HG03457 (cell line): ENCODE data around the gene PTP4A2.

ENCODE experiments used
- ATAC-seq: cut with Tn5 transposase; IDR thresholded peaks from one replicate; pipeline ENCODE4 v1.9.1; 2021; ENCODE audit warnings: moderate number of reproducible peaks; ENCODE audit not compliant: unreplicated experiment

The PTP4A2 gene

DNA sequence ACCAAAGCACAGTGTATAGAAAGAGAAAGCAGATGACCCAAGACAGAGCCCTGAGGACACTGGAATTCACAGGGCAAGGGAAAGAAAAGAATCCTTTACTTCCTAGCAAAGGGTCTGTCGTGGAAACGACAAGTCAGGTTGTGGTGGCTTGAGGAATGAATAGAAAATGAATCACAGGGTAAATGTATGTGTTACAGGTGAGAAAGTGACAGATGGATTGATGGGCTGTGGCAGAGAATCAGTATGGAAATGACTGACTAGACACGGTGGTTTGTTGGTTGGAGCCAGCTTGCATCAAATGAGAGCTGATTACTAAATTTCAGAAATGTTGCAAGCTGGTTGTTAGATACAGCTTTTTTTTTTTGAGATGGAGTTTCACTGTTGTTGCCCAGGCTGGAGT, 46.9 kb downstream of the PTP4A2 start:
- no peak for ATAC-seq

DNA sequence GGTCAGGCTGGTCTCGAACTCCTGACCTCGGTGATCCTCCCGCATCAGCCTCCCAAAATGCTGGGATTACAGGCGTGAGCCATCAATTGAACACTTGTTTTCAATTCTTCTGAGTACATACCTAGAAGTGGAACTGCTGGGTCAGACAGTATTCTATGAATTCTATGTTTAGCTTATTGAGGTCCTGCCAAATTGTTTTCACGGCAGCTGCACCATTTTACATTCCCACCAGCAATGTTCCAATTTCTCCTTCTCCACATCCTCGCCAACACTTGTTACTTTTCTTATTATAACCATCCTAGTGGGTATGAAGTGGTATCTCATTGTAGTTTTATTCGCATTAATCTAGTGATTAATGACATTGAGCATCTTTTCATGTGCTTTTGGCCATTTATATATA, 49.9 kb downstream of the PTP4A2 start:
- no peak for ATAC-seq

DNA sequence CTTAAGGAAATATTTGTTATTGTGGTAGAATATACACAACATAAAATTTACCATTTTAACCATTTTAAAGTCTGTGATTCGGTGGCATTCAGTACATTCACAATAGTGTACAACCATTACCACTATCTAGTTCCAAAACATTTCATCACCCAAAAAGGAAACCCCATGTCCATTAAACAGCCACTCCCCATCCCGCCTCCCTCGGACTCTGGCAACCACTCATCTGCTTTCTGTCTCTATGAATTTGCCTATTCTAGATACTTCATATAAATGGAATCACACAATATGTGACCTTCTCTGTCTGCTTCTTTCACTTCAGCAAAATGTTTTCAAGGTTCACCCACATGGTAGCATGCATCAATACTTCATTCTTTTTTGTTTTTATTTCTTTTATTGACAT, 51.3 kb downstream of the PTP4A2 start:
- ATAC-seq, result no peak

DNA sequence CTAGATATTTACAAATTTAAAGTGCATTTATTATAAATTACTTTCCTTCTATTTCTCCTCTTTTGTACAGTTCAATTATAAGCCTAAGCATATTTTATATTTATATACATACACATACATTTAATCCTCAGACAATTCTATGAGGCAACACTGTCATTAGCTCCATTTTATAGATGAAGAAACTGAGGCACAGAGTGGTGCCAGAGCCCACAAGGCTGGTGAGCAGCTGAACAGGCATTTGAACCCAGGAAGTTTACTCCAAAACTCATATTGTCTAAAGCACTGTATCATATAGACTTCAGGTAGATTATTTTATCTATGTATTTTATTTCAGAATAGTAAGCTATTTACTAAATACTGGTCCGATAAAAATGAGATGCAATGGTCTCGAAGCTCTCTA, 52.3 kb downstream of the PTP4A2 start:
- ATAC-seq, result no peak

DNA sequence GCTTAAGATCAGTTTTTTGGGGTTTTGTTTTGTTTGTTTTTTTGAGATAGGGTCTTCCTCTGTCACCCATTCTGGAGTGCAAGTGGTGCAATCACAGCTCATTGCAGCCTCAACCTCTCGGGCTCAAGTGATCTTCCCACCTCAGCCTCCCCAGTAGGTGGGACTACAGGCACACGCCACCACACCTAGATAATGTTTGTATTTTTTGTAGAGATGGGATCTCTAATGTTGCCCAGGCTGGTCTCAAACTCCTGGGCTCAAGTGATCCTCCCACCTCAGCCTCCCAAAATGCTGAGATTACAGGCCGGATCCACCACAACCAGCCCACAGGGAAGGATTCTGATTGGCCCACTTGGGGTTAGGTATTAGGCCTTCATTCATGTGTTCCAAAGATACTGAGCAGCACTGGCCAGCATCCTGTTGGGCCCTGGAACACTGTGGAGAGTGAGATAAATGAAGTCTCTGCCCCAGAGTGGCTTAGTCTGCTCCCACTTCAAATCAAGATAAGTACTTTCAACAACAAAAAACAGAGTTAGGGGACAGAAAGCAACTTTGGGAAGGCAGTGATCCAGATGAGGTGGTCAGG, 54.7 kb downstream of the PTP4A2 start:
- ATAC-seq, result no peak

DNA sequence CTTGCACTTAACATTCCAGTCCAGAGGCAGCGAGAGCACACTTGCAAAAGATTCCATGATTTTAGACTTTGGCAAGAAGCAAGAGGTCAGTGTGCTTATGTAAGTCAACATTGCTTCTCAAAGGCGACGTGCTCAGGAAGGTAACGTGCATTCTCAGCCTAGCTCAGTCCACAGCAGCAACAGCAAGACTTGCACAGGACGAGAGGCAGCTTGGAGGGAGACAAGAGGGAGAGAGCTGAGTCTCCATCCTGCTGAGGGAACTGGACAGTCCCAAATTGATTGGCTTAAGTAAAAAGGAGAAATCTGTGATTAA, 56.5 kb downstream of the PTP4A2 start:
- ATAC-seq, result no peak

DNA sequence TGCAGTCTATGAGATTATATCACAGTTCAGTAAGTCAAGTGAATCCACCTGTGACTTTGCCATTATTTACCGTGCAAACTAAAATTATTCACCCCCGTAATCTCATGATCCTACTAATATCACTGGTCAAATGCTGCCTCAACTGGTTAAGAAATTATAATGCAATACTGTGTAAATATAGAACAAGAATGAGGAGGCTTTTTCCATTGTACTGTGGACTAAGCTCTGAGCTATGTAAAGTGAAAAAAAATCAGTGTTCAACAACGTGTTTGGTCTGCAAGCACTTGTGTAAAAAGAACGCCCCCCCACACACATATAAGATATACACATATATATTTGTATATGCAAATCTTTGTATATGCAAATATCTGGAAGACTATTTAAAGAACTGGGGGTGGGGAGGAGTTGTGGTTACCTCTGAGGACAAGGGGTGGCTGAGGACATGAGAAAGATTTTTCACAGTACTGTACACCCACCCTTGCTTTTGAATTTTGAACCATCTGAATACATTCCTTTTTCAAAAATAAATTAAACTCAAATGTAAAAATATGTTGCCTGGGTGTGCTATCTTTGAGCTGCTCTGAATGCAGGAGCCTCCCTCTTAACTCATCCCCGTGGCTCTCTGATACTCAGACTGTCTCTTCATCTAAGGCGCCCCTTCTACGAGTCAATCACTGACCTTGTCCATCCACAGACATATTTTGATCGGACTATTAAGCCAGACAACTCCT, 57.0 kb downstream of the PTP4A2 start:
- no peak for ATAC-seq

DNA sequence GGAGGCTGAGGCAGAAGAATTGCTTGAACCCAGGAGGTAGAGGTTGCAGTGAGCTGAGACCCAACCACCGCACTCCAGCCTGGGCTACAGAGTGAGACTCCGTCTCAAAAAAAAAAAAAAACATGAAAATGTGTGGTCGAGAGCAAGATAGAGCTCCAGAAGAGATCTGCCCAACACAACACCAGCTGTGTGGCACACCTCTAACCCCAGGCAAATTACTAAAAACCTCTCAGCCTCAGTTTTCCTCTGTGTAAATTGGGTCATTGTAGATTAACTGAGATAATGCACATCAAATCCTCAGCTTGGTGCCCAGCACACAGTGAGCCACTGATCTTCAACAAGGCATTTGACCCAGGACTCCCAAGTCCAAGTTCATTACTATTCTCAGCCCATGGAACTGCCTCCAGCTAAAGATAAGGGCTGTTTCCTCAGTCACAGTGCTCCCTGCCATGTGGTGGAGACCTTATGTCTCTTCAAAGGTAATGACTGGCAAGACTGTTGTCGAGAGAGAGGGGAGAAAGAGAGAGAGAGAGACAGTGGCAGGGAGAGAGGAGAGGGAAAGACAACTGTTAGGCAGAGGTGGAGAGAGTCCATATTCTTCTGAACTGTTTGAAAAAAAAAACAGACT, 58.1 kb downstream of the PTP4A2 start:
- ATAC-seq, result no peak

DNA sequence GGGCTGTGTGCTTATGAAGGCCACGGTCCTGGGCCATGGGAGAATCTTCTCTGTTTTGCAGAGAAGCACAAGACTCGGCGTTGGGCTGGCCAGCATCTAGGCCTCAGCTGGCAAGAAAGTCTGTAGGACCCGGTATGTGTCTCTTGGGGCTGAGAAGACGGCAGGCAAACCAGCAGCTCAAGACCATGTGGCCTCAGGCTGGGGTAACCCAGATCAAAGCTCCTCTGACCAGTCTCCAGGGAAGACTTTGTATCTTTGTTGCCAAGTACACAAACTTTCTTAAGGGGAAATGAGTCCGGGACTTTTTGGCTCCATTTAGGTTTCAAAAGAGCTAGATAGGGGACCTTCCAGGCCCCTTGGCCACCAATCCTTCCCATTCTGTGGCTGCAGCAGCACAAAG, 60.1 kb downstream of the PTP4A2 start:
- no peak for ATAC-seq

DNA sequence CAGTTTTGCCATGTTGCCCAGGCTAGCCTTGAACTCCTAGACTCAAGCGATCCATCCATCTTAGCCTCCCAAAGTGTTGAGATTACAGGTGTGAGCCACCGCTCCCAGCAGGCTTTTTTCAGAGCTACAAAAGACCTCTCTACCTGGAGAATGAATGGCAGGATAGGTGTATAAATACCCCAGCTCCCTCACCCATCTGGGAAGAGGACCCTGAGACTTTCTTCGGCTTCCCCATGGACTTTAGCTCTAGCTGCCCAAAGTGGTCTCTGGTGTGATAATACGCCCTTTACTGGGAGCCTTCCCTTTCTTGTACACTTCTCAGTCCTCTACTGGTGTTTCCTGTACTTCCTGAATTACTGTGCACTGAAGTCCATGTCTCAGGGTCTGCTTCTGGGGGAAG, 60.6 kb downstream of the PTP4A2 start:
- no peak for ATAC-seq

DNA sequence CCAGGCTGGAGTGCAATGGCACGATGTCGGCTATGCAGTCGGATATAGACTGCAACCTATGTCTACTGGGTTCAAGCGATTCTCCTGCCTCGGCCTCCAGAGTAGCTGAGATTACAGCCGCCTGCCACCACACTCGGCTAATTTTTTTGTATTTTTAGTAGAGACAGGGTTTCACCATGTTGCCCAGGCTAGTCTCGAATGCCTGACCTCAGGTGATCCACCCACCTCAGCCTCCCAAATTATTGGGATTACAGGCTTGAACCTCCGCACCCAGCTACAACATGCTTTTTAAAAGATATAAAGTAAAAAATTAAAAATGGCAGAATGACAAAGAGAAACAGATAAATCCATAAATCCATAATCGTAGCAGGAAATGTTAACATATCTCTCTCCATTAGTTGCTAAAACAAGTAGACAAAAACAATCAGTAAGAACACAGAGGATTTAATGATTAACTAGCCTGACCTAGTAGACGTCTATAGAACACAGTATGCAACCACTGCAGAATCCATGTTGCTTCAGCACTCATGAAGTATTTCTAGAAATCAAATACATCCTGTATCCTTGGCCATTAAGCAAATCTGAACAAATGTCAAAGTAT, 62.4 kb downstream of the PTP4A2 start:
- no peak for ATAC-seq

DNA sequence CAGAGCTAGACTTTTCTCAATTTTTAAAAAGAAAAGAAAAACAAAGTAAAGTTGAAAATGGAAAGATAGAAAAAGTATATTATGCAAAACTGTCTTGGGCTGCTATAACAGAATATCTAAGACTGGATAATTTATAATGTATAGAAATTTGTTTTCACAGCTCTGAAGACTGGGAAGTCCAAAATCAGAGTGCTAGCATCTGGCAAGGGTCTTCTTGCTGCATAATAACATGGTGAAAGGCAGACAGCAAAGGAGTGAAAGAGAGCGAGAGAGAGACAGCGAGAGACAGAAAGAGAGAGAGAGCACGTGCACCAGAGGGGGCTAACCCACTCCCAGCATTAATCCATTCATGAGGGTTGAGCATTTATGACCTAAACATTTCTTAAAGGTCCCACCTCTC, 63.2 kb downstream of the PTP4A2 start:
- no peak for ATAC-seq

DNA sequence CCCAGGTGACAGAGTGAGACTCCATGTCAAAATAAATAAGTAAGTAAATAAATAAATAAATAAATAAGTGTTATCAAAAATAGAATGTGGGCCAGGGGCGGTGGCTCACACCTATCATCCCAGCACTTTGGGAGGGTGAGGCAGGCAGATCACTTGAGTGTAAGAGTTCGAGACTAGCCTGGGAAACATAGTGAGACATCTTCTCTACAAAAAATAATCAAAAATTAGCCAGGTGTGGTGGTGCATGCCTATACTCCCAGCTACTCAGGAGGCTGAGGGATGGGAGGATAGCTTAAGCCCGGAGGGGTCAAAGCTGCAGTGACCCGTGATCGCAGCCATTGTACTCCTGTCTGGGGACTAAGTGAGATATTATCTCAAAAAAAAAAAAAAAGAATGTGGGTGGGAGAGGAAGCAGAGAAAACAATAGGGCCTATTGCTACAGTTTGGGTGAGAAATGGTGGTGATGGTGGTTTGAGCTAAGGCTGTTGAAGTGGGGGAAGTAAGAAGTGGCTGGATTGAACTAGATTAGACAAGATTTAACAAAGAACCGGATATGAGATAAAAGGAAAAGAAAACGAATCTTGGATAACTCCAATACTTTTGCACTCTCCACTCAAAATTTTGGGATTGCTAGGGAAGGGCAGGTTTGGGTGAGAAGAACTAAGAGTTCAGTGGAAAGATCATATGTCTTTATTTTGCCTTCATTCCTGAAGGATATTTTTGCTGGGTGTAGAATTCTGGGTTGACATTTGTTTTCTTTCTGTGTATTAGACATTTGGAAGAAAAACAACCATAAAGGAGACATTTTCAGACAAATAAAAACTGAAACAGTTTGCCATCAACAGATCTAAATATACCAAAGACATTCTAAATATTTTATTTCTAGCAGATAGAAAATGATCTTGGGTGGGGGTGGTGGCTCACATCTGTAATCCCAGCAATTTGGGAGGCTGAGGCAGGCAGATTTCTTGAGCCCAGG, 65.2 kb downstream of the PTP4A2 start:
- no peak for ATAC-seq

DNA sequence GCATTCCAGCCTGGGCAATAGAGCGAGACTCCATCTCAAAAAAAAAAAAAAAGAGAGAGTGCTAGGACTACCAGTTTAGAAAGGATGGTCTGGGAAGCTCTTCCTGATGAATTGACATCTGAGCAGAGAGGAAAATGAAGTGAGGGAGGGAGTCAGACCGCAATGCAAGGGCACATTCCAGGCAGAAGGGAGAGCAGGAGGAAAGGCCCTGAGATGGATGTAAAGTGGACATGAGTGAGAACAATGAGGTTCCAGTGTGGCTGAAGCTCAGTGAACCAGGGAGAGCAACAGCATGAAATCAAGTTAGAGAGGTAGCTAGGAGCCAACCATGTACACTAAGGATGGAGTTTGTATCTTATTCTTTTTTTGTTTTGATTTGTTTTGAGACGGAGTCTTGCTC, 66.5 kb downstream of the PTP4A2 start:
- ATAC-seq, result no peak

DNA sequence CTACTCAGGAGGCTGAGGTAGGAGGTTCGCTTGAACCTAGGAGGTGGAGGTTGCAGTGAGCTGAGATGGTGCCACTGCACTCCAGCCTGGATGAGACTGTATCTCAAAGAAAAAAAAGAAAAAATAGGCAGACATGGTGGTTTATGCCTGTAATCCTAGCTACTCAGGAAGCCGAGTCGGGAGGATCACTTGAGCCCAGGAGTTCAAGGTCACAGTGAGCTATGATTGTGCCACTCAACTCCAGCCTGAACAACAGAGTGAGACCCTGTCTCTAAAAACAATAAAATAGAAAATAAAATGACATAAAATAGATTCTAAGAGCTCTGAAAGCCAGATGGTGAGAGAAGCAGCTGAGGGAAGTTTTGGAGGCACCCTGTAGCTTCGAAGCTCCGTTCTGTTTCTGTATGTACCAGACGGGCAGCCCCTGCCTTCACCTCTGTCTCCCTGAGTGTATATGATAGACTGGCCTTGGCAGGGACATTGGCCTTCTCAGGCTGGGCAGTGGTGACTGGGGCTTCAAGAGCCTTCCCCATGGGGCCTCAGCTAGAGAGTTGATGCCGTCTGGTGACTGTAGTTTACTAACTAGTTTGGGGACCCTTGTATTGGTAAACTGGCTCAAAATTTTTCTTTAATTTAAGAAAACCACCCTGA, 68.0 kb downstream of the PTP4A2 start:
- ATAC-seq, result no peak

DNA sequence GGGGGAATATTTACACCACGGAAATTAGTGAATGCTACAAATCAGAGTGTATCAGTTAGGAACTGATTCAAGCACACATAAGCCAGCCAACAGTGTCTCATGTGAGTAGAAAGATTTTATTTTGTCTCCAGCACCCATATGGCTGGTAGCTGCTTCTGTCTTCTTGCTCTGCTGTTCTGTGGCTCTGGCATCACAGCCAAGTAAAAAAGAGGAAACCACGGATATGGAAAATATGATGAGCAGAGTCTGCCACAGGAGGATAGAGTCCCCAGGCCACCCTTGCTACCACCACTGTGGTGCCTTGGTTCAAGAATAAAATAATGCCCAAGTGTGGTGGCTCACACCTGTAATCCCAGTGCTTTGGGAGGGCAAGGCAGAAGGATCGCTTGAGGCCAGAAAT, 68.7 kb downstream of the PTP4A2 start:
- ATAC-seq, result no peak

DNA sequence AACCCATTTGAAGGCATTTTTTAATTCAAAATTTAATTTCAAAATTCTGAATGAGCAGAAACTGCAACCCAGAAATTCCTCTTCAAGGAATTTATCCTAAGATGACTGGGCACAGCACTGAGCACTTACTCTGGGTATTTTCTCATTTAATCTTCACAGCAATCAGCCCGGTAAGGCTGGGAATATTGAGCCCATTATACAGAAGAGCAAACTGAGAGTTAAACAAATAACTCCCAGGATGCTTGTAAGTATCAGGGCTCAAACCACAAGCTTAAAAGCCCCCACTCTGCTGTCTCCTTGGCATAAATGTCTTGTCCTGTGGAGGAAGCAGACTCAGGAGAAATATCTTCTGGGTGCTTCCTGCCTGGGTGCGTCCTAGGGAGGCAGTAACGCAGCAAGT, 69.3 kb downstream of the PTP4A2 start:
- ATAC-seq, result no peak

DNA sequence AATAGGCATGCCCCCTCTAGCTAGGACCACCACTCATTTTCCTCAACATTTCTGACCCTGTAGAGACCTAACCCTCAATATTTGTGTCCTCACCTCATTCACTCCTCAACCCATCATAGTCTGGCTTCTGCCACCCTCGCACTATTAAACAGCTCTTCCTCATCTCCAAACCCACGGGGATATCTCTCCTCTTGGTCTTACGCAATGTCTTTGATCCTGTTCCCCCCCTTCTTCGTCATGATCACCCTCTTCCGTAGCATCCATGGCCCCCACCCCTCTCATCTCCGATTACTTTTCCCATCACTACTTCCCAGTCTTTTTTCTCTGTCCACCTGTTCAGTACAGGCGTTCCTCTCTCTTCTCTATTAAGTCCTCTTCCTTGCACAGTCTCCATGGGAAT, 70.6 kb downstream of the PTP4A2 start:
- no peak for ATAC-seq

DNA sequence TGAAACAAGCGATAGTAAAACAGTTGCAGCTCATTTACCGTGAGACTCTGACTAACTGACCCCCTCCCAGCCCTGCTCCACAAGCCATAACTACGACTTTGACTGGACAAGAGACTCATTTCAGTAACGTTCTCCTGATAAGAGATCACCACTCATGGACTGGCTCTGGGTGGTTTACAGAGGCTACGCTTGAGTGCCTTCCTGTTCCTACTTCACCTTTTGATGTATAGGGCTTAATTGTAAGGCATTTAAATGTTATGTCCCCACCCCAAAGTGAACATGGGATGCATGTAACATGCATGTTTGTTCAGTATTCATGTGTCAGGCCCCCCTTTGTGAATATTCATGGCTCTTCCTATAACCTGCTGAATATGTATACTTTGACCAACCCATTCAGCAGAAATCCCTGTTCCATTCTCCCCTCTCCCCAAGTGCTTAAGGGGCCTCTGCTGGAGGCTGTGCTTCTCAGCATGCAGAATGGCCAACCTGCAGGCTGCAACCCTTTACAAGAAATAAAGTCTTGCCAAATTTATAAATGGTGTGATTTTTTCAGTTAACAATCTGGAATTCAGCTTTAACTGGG, 71.6 kb downstream of the PTP4A2 start:
- no peak for ATAC-seq

DNA sequence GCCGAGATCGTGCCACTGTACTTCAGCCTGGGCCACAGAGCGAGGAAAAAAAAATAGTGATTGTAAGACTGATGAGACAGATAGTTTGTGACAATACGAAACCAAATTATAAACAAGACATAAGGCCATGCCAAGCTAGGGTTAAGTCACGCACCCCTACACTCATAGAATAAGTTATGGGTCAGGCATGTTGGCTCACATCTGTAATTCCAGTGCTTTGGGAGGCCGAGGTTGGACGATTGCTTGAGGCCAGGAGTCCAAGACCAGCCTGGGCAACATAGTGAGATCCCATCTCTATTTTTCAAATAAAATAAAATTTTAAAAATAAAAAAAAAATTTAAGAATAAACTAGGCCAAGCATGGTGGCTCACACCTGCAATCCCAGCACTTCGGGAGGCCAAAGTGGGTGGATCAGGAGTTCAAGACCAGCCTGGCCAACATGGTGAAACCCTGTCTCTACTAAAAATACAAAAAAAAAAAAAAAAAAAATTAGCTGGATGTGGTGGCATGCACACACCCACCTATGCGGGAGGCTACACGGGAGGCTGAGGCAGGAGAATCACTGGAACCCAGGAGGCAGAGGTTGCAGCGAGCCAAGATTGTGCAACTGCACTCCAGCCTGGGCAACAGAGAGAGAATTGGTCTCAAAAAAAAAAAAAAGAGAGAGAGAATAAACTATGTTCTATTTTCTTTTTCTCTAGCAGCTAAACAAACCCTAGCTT, 72.3 kb downstream of the PTP4A2 start:
- ATAC-seq, result no peak
